AG04450 (cell line): ENCODE measurements around the gene C1QTNF6. TPM values are rescaled to one million over a fixed set of nuclear protein-coding genes. Genes with fewer than 3 reads are reported as not detected.

Source experiments
- CTCF ChIA-PET: fragments of 300-600, 350-600 bp; formaldehyde crosslinking; extraction: SDS; loops from one replicate; lab custom pipeline; 2022; ENCODE audit warnings: antibody characterized with exemption, inconsistent platforms; lab: Charles Lee
- POLR2A ChIA-PET: fragments of 350-600 bp; formaldehyde crosslinking; extraction: SDS; loops from one replicate; lab custom pipeline; 2021; ENCODE audit warnings: antibody characterized with exemption, inconsistent platforms; lab: Yijun Ruan, JAX
- DNase-seq: peaks from one replicate; pipeline ENCODE4 v3.0.0-alpha.2; 2011; ENCODE audit warnings: low read depth, low spot score
- H3K27ac ChIP-seq: one replicate; pipeline ENCODE4 v1.5.1; 2012; ENCODE audit warnings: low read depth, low read length, control low read depth
- H3K27me3 ChIP-seq: one replicate; pipeline ENCODE4 v1.6.0; 2012; ENCODE audit warnings: low read length; ENCODE audit not compliant: control insufficient read depth, insufficient read depth
- H3K4me3 ChIP-seq: 2 replicates; pipeline ENCODE4 v1.5.1; 2011; ENCODE audit warnings: mild to moderate bottlenecking, low read depth, low read length, control low read depth
- H3K9me3 ChIP-seq: 2 replicates; pipeline ENCODE4 v1.5.1; 2012; ENCODE audit warnings: low read length; ENCODE audit not compliant: control insufficient read depth, insufficient read depth
- CTCF ChIP-seq: IDR thresholded peaks from 2 replicates; pipeline ENCODE4 v1.5.1; 2011; ENCODE audit warnings: low read depth, low read length, control low read depth, inconsistent platforms
- polyA plus RNA-seq: library from polyadenylated mRNA; depleted of rRNA; stranded (reverse); fragments of >200 nt; gene quantifications from 2 replicates; pipeline ENCODE4 v1.2.3, GENCODE V29; 2011

The C1QTNF6 gene
- polyA plus RNA-seq, 1 experiment = 8.2 TPM

- Histone ChIP-seq H3K4me3 (no peak overlapping the region), H3K27ac (no peak overlapping the region), H3K9me3 (no peaks in the 10 kb centered on the region; the same call in 1 of the 2 replicates), H3K27me3 (peaks cover 48% of the 10 kb centered on the region)
- CTCF ChIA-PET = interaction anchor here (2.1 to 2.6 kb wide), 2 partner anchors 16 to 44 kb away, joined by 10 to 26 read pairs; no protein-coding TSS in a partner anchor
- no peak for TF ChIP-seq CTCF
- POLR2A ChIA-PET = no interaction called here
- DNase-seq = no peak
Observed at GRCh38 chr22:37215890-37216289, 27.8 kb upstream of the C1QTNF6 start.

GRCh38 chr22:37214731-37215030 is 26.6 kb upstream of the C1QTNF6 start:
- POLR2A ChIA-PET = no interaction called here
- CTCF ChIA-PET = no interaction called here
- TF ChIP-seq CTCF = no peak
- Histone ChIP-seq H3K27me3 (peaks cover 42% of the 10 kb centered on the region), H3K27ac (no peak overlapping the region), H3K4me3 (no peak overlapping the region), H3K9me3 (no peaks in the 10 kb centered on the region; the same call in 1 of the 2 replicates)
- no peak for DNase-seq

- no peak for DNase-seq
- no peak overlapping the region for H3K4me3 ChIP-seq
- no peaks in the 10 kb centered on the region; the same call in 1 of the 2 replicates for H3K9me3 ChIP-seq
- H3K27me3 ChIP-seq = peaks cover 39% of the 10 kb centered on the region
- ChIA-PET POLR2A (no interaction called here), CTCF (no interaction called here)
- TF ChIP-seq CTCF = no peak
- no peak overlapping the region for H3K27ac ChIP-seq
Observed at GRCh38 chr22:37213941-37214730, 26.1 kb upstream of the C1QTNF6 start.

GRCh38 chr22:37213218-37213855 is 25.3 kb upstream of the C1QTNF6 start:
- ChIA-PET POLR2A (no interaction called here), CTCF (no interaction called here)
- TF ChIP-seq CTCF = no peak
- Histone ChIP-seq H3K27ac (no peak overlapping the region), H3K9me3 (no peaks in the 10 kb centered on the region; the same call in 1 of the 2 replicates), H3K27me3 (peaks cover 35% of the 10 kb centered on the region), H3K4me3 (no peak overlapping the region)
- DNase-seq = no peak

- Histone ChIP-seq H3K27me3 (peaks cover 37% of the 10 kb centered on the region), H3K9me3 (no peaks in the 10 kb centered on the region; the same call in 1 of the 2 replicates), H3K4me3 (no peak within 1 kb of the TSS), H3K27ac (no peak within 1 kb of the TSS)
- DNase-seq = no peak
- TF ChIP-seq CTCF = no peak
- POLR2A ChIA-PET = no interaction called here
- CTCF ChIA-PET = no interaction called here
Observed at GRCh38 chr22:37212174-37212906, 24.3 kb upstream of the C1QTNF6 start, which contains the start of gene SSTR3. TSS of gene SSTR3 (minus strand) at chr22:37212477. CDS start at chr22:37207803, 4,674 bp downstream.
